ENCODE measurements around the gene MPRIP. TPM values are rescaled to one million over a fixed set of nuclear protein-coding genes. Genes with fewer than 3 reads are reported as not detected.

The MPRIP gene
- total and polyA plus RNA-seq, 2 experiments from 2014 or later: 91.7 to 202 TPM

DNA sequence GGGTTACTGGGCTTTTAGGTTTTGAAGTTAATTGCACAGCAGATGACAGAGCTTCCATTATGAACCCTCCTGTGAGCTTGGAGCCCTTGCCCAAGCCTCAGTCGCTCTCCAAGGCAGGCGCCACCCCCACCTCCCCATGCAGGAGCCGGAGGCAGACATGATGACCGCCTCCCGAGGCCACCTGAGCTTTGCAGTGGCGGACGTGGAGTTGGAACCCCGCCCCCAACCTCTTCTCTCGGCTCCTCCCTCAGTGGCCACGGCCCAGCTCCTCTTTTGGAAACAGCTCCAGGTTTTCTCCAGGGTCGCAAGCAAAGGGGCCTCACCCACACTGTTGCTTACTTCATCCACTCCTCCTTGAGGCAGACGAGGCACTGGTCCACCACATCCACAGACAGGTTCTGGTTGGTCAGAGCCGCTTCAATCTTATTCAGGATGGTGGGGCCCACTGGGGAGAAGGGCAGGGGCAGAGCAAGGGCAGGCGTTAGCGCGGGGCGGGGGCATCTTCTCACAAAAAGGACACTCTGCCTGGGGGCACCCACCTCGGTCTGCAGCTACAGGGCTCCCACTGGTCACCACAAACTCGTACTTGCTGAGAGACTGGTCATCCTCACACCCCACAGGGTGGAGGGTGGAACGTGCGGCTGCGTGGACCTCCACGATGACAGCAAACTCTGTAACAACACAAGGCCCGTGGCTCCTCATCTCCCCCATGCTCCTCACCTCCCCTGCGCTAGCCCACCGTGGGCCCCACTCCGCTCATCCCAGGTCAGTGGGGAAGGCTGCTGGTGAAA is 172.6 kb downstream of the MPRIP start:
- TF ChIP-seq EZH2phosphoT487 (IDR thresholded peaks at IDR 0.05; ENCODE audit: low read depth, severe bottlenecking, unreplicated experiment): no peak
- TF ChIP-seq EZH2 (IDR thresholded peaks at IDR 0.05; ENCODE audit: borderline replicate concordance): no peak
- TF ChIP-seq, protein P1, sequence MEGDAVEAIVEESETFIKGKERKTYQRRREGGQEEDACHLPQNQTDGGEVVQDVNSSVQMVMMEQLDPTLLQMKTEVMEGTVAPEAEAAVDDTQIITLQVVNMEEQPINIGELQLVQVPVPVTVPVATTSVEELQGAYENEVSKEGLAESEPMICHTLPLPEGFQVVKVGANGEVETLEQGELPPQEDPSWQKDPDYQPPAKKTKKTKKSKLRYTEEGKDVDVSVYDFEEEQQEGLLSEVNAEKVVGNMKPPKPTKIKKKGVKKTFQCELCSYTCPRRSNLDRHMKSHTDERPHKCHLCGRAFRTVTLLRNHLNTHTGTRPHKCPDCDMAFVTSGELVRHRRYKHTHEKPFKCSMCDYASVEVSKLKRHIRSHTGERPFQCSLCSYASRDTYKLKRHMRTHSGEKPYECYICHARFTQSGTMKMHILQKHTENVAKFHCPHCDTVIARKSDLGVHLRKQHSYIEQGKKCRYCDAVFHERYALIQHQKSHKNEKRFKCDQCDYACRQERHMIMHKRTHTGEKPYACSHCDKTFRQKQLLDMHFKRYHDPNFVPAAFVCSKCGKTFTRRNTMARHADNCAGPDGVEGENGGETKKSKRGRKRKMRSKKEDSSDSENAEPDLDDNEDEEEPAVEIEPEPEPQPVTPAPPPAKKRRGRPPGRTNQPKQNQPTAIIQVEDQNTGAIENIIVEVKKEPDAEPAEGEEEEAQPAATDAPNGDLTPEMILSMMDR (IDR thresholded peaks at IDR 0.05; ENCODE audit: poor library complexity): no peak
- Histone ChIP-seq H3K4me3 (no peak overlapping the region), H3K4me1 (ENCODE audit: insufficient read depth) (no peaks in the 10 kb centered on the region), H3K27ac (no peak overlapping the region), H3K36me3 (replicated peaks; ENCODE audit: insufficient read depth, low read depth) (no peaks in the 10 kb centered on the region), H3K27me3 (no peaks in the 10 kb centered on the region), H3K9me3 (ENCODE audit: low read depth) (no peaks in the 10 kb centered on the region), H3K79me2 (no peaks in the 10 kb centered on the region), H2AFZ (no peak overlapping the region), H3K4me2 (no peak overlapping the region), H4K20me1 (ENCODE audit: insufficient read depth, poor library complexity, severe bottlenecking) (no peaks in the 10 kb centered on the region), H3K9me2 (replicated peaks; ENCODE audit: insufficient read depth) (no peaks in the 10 kb centered on the region)
- DNase-seq (ENCODE audit: low spot score): no peak
- WGBS (ENCODE audit: low lambda C conversion rate, missing lambda C conversion rate): 96% methylated on average over 27 of the region's 27 CpGs

DNA sequence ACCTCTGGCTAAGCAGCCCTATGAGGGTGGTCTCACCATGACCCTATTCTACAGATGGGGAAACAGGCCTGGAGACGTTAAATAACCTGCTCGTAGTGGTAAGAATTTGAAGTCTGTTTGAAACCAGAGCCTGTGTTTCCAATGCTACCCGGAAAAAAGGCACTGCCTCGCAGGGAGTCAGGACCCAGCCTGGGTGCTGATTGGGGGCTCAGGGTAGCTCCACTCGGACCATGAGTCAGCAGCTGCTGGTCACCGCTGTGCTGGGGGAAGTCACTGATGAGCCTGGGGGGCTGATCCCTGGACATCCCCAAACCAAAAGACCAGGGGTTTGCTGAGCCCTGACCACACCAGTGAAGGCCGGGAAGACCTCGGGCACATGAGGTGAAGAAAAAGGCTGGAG is 173.3 kb downstream of the MPRIP start:
- Histone ChIP-seq H3K4me1 (ENCODE audit: insufficient read depth) (no peaks in the 10 kb centered on the region), H3K27ac (no peak overlapping the region), H3K9me2 (replicated peaks; ENCODE audit: insufficient read depth) (no peaks in the 10 kb centered on the region), H3K27me3 (no peaks in the 10 kb centered on the region), H2AFZ (no peak overlapping the region), H3K79me2 (no peaks in the 10 kb centered on the region), H3K9me3 (ENCODE audit: low read depth) (no peaks in the 10 kb centered on the region), H4K20me1 (ENCODE audit: insufficient read depth, poor library complexity, severe bottlenecking) (peaks cover 3% of the 10 kb centered on the region), H3K4me3 (no peak overlapping the region), H3K4me2 (no peak overlapping the region), H3K36me3 (replicated peaks; ENCODE audit: insufficient read depth, low read depth) (no peaks in the 10 kb centered on the region)
- no peak for DNase-seq (ENCODE audit: low spot score)
- no peak for TF ChIP-seq EZH2phosphoT487 (IDR thresholded peaks at IDR 0.05; ENCODE audit: low read depth, severe bottlenecking, unreplicated experiment)
- no peak for TF ChIP-seq EZH2 (IDR thresholded peaks at IDR 0.05; ENCODE audit: borderline replicate concordance)
- TF ChIP-seq, protein P1 (IDR thresholded peaks at IDR 0.05; ENCODE audit: poor library complexity): no peak
- 95% methylated on average over 8 of the region's 8 CpGs for WGBS (ENCODE audit: low lambda C conversion rate, missing lambda C conversion rate)

DNA sequence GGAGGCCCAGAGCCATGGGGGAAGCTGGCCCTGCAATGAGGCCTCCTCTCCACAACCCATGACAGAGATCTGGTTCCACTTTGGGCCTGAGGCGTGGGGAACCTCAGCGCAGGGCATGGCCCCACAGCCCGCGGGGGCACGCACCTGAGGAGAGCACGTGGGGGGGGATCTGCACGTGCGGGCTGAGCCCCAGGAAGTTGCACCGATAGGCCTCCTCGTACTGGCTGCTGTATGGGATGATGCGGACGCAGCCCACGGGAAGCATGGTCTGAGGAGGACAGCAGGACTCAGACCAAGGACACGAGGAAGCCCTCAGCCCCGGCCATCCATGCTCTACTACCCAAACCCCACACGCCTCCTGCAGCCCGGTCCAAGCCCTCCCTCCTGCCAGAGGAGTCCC is 174.0 kb downstream of the MPRIP start:
- WGBS (ENCODE audit: low lambda C conversion rate, missing lambda C conversion rate): 94% methylated on average over 15 of the region's 17 CpGs

More for the DNA sequence above, 174.0 kb downstream of the MPRIP start:
- peaks cover 3% of the 10 kb centered on the region for H4K20me1 ChIP-seq (ENCODE audit: insufficient read depth, poor library complexity, severe bottlenecking)
- no peaks in the 10 kb centered on the region for H3K9me3 ChIP-seq (ENCODE audit: low read depth)
- TF ChIP-seq, protein P1 (IDR thresholded peaks at IDR 0.05; ENCODE audit: poor library complexity): no peak
- TF ChIP-seq EZH2phosphoT487 (IDR thresholded peaks at IDR 0.05; ENCODE audit: low read depth, severe bottlenecking, unreplicated experiment) (no peak), EZH2 (IDR thresholded peaks at IDR 0.05; ENCODE audit: borderline replicate concordance) (no peak)
- H2AFZ ChIP-seq: no peak overlapping the region
- H3K79me2 ChIP-seq: no peaks in the 10 kb centered on the region
- no peaks in the 10 kb centered on the region for H3K36me3 ChIP-seq (replicated peaks; ENCODE audit: insufficient read depth, low read depth)
- H3K27me3 ChIP-seq: no peaks in the 10 kb centered on the region
- H3K4me3 ChIP-seq: no peak overlapping the region
- no peak overlapping the region for H3K27ac ChIP-seq
- no peaks in the 10 kb centered on the region for H3K4me1 ChIP-seq (ENCODE audit: insufficient read depth)
- H3K9me2 ChIP-seq (replicated peaks; ENCODE audit: insufficient read depth): no peaks in the 10 kb centered on the region
- H3K4me2 ChIP-seq: no peak overlapping the region
- DNase-seq (ENCODE audit: low spot score): no peak
